AG04450 (cell line): ENCODE results near the gene LGR6. TPM values are rescaled to one million over a fixed set of nuclear protein-coding genes. Genes with fewer than 3 reads are reported as not detected.
"Not testable (repeated sequence)": the region's sequence is repeated elsewhere in the genome, so short reads cannot be mapped to it uniquely, and the experiment has no call there.

Source experiments
- CTCF ChIA-PET: fragments of 300-600, 350-600 bp; formaldehyde crosslinking; extraction: SDS; loops from one replicate; lab custom pipeline; 2022; ENCODE audit warnings: antibody characterized with exemption, inconsistent platforms; lab: Charles Lee
- POLR2A ChIA-PET: fragments of 350-600 bp; formaldehyde crosslinking; extraction: SDS; loops from one replicate; lab custom pipeline; 2021; ENCODE audit warnings: antibody characterized with exemption, inconsistent platforms; lab: Yijun Ruan, JAX
- DNase-seq: peaks from one replicate; pipeline ENCODE4 v3.0.0-alpha.2; 2011; ENCODE audit warnings: low read depth, low spot score
- H3K27ac ChIP-seq: one replicate; pipeline ENCODE4 v1.5.1; 2012; ENCODE audit warnings: low read depth, low read length, control low read depth
- H3K27me3 ChIP-seq: one replicate; pipeline ENCODE4 v1.6.0; 2012; ENCODE audit warnings: low read length; ENCODE audit not compliant: control insufficient read depth, insufficient read depth
- H3K4me3 ChIP-seq: 2 replicates; pipeline ENCODE4 v1.5.1; 2011; ENCODE audit warnings: mild to moderate bottlenecking, low read depth, low read length, control low read depth
- H3K9me3 ChIP-seq: 2 replicates; pipeline ENCODE4 v1.5.1; 2012; ENCODE audit warnings: low read length; ENCODE audit not compliant: control insufficient read depth, insufficient read depth
- CTCF ChIP-seq: IDR thresholded peaks from 2 replicates; pipeline ENCODE4 v1.5.1; 2011; ENCODE audit warnings: low read depth, low read length, control low read depth, inconsistent platforms
- polyA plus RNA-seq: library from polyadenylated mRNA; depleted of rRNA; stranded (reverse); fragments of >200 nt; gene quantifications from 2 replicates; pipeline ENCODE4 v1.2.3, GENCODE V29; 2011

The LGR6 gene
- polyA plus RNA-seq, 1 experiment: not detected

GRCh38 chr1:202187697-202188407 lies 5.7 kb upstream of the LGR6 start:
- ChIA-PET POLR2A (no interaction called here), CTCF (interaction anchor here (0.6 to 7.1 kb wide), 3 partner anchors 128 to 802 kb away, joined by 4 to 121 read pairs (median 8); no protein-coding TSS in a partner anchor)
- H3K27me3 ChIP-seq: peaks cover 35% of the 10 kb centered on the region
- no peak overlapping the region for H3K27ac ChIP-seq
- no peaks in the 10 kb centered on the region; the same call in 1 of the 2 replicates for H3K9me3 ChIP-seq
- no peak for DNase-seq
- TF ChIP-seq CTCF: no peak
- no peak overlapping the region for H3K4me3 ChIP-seq

- Histone ChIP-seq H3K4me3 (no peak overlapping the region), H3K9me3 (no peaks in the 10 kb centered on the region; the same call in 1 of the 2 replicates), H3K27me3 (peaks cover 37% of the 10 kb centered on the region), H3K27ac (no peak overlapping the region)
- no peak for DNase-seq
- TF ChIP-seq CTCF: peak; percentile 66
- ChIA-PET POLR2A (no interaction called here), CTCF (interaction anchor here (0.6 to 7.1 kb wide), 24 partner anchors 10 to 632 kb away, joined by 3 to 121 read pairs (median 4); partner anchors contain the start of gene UBE2T)
These were observed 4.4 kb upstream of the LGR6 start for GRCh38 chr1:202189001-202189790.

DNA sequence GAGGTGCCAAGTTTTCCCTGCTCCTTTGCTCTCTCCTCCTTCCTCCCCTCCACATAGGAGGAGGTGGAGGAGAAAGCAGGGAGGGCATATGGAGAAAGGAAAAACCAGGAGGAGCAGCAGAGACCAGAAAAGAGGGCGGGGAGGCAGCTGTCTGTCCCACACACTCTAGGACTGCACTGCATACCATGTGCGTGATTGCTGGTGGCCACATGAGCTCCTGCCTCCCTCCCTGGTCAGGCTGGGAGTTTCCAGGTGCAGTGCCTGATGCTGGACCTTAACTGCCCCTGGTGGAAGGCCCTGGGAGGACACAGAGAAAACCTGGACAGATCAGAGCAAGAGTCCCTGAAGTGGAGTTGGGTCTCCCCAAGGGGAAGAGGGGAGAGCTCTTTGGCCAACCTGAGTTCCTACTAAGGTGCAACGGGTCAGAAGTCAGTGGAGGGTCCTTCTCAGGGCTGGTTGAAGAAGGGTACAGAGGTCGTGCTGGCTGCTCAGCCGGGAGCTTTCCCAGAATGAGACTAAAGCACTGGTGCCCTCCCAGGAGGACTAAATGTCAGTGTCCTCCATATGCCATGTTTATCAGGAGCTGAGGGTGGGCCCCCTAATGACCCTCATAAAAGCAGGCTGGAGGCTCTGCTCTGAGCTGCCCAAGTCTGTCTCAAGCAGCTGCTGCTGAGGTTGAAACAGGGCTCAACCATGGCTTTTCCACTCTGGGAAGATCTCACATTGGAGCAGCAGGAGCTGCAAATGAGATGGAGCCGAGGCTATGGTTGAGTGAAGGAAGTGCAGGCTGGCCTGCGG lies 3.5 kb upstream of the LGR6 start:
- H3K27me3 ChIP-seq: peaks cover 41% of the 10 kb centered on the region
- POLR2A ChIA-PET: no interaction called here
- no peak overlapping the region for H3K27ac ChIP-seq
- no peaks in the 10 kb centered on the region; the same call in 1 of the 2 replicates for H3K9me3 ChIP-seq
- H3K4me3 ChIP-seq: no peak overlapping the region
- no peak for DNase-seq
- peak; percentile 35 for TF ChIP-seq CTCF
- CTCF ChIA-PET: interaction anchor here (0.6 to 7.1 kb wide), 26 partner anchors 10 to 631 kb away, joined by 3 to 121 read pairs (median 4); partner anchors contain the start of gene UBE2T

DNA sequence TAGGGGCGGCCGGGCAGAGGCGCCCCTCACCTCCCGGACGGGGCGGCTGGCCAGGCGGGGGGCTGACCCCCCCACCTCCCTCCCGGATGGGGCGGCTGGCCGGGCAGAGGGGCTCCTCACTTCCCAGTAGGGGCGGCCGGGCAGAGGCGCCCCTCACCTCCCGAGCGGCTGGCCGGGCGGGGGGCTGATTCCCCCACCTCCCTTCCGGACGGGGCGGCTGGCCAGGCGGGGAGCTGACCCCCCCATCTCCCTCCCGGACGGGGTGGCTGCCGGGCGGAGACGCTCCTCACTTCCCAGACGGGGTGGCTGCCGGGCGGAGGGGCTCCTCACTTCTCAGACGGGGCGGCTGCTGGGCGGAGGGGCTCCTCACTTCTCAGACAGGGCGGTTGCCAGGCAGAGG lies 2.2 kb upstream of the LGR6 start:
- H3K27me3 ChIP-seq: peaks cover 51% of the 10 kb centered on the region
- H3K4me3 ChIP-seq, DNase-seq, H3K9me3 ChIP-seq, POLR2A ChIA-PET, H3K27ac ChIP-seq: not testable (repeated sequence)
- CTCF ChIA-PET: interaction anchor here (1.3 to 2.9 kb wide), 3 partner anchors 64 to 125 kb away, joined by 3 to 45 read pairs (median 15); no protein-coding TSS in a partner anchor
